KMS-11 (cell line): ENCODE data around the gene TCF7L2.

Source experiments
- H2AFZ ChIP-seq: fragments of 200-600 bp; sonication (generic); 2 replicates; pipeline ENCODE4 v1.6.1; 2016; ENCODE audit warnings: antibody characterized with exemption, mixed run types, low read depth
- H3K27ac ChIP-seq: fragments of 200-600 bp; sonication (generic); 2 replicates; pipeline ENCODE4 v1.6.1; 2016; ENCODE audit warnings: mild to moderate bottlenecking, mixed run types
- H3K27me3 ChIP-seq: fragments of 200-600 bp; sonication (generic); 2 replicates; pipeline ENCODE4 v1.6.1; 2017; ENCODE audit warnings: mild to moderate bottlenecking, low read depth, mixed run types, moderate library complexity; ENCODE audit not compliant: insufficient read depth
- H3K36me3 ChIP-seq: fragments of 200-600 bp; sonication (generic); 2 replicates; pipeline ENCODE4 v1.6.1; 2017; ENCODE audit warnings: mild to moderate bottlenecking, mixed run types; ENCODE audit not compliant: insufficient read depth
- H3K4me1 ChIP-seq: fragments of 200-600 bp; sonication (generic); 2 replicates; pipeline ENCODE4 v1.6.1; 2016; ENCODE audit warnings: mild to moderate bottlenecking, low read depth, mixed run types; ENCODE audit not compliant: poor library complexity, severe bottlenecking
- H3K4me2 ChIP-seq: fragments of 200-600 bp; sonication (generic); 2 replicates; pipeline ENCODE4 v1.7.0; 2016; ENCODE audit warnings: mild to moderate bottlenecking, mixed run types
- H3K4me3 ChIP-seq: fragments of 200-600 bp; sonication (generic); IDR thresholded peaks from 2 replicates; pipeline ENCODE4 v1.6.1; 2017; ENCODE audit warnings: low read depth, low read length, mixed read lengths; ENCODE audit not compliant: insufficient read depth
- H3K79me2 ChIP-seq: fragments of 200-600 bp; sonication (generic); 2 replicates; pipeline ENCODE4 v1.6.1; 2016; ENCODE audit warnings: low read depth, mixed run types; ENCODE audit not compliant: insufficient read depth
- H3K9ac ChIP-seq: fragments of 200-600 bp; sonication (generic); 2 replicates; pipeline ENCODE4 v1.6.1; 2016; ENCODE audit warnings: mild to moderate bottlenecking, mixed run types
- H4K20me1 ChIP-seq: fragments of 200-600 bp; sonication (generic); 2 replicates; pipeline ENCODE4 v1.6.1; 2016; ENCODE audit warnings: mild to moderate bottlenecking, mixed run types; ENCODE audit not compliant: insufficient read depth
- CTCF ChIP-seq: fragments of 200-600 bp; sonication (generic); conservative IDR thresholded peaks from 2 replicates; pipeline ENCODE4 v1.6.1; 2017; ENCODE audit warnings: low read depth, mild to moderate bottlenecking, antibody characterized with exemption, low read length, moderate library complexity, mixed read lengths

The TCF7L2 gene

GRCh38 chr10:113178771-113179170 lies 228.7 kb downstream of the TCF7L2 start:
- Histone ChIP-seq H4K20me1 (no peaks in the 10 kb centered on the region), H3K27ac (no peak overlapping the region), H3K79me2 (no peaks in the 10 kb centered on the region), H3K36me3 (no peaks in the 10 kb centered on the region), H3K4me3 (no peak overlapping the region), H2AFZ (no peak overlapping the region), H3K27me3 (no peaks in the 10 kb centered on the region), H3K9ac (no peak overlapping the region), H3K4me1 (no peaks in the 10 kb centered on the region), H3K4me2 (no peak overlapping the region)
- no peak for TF ChIP-seq CTCF

GRCh38 chr10:113179265-113179664 lies 229.2 kb downstream of the TCF7L2 start:
- no peaks in the 10 kb centered on the region for H3K27me3 ChIP-seq
- no peak overlapping the region for H2AFZ ChIP-seq
- no peaks in the 10 kb centered on the region for H3K4me1 ChIP-seq
- H3K9ac ChIP-seq = no peak overlapping the region
- H4K20me1 ChIP-seq = no peaks in the 10 kb centered on the region
- no peak overlapping the region for H3K4me2 ChIP-seq
- H3K36me3 ChIP-seq = no peaks in the 10 kb centered on the region
- H3K4me3 ChIP-seq = no peak overlapping the region
- no peak overlapping the region for H3K27ac ChIP-seq
- H3K79me2 ChIP-seq = no peaks in the 10 kb centered on the region
- no peak for TF ChIP-seq CTCF

GRCh38 chr10:113179966-113180365 lies 229.9 kb downstream of the TCF7L2 start:
- Histone ChIP-seq H3K4me2 (no peak overlapping the region), H4K20me1 (no peaks in the 10 kb centered on the region), H3K27me3 (no peaks in the 10 kb centered on the region), H3K79me2 (no peaks in the 10 kb centered on the region), H3K27ac (no peak overlapping the region), H3K36me3 (no peaks in the 10 kb centered on the region), H2AFZ (no peak overlapping the region), H3K4me3 (no peak overlapping the region), H3K4me1 (no peaks in the 10 kb centered on the region), H3K9ac (no peak overlapping the region)
- TF ChIP-seq CTCF = no peak

- H3K79me2 ChIP-seq = no peaks in the 10 kb centered on the region
- H3K27ac ChIP-seq = no peak overlapping the region
- H3K27me3 ChIP-seq = no peaks in the 10 kb centered on the region
- H3K4me1 ChIP-seq = no peaks in the 10 kb centered on the region
- no peak overlapping the region for H3K9ac ChIP-seq
- H4K20me1 ChIP-seq = no peaks in the 10 kb centered on the region
- no peak overlapping the region for H2AFZ ChIP-seq
- no peak for TF ChIP-seq CTCF
- no peak overlapping the region for H3K4me3 ChIP-seq
- no peaks in the 10 kb centered on the region for H3K36me3 ChIP-seq
- no peak overlapping the region for H3K4me2 ChIP-seq
Measured at GRCh38 chr10:113180401-113181154, 230.5 kb downstream of the TCF7L2 start.
